MM.1S (cell line): ENCODE results near the gene MRPL30.
A peak's percentile ranks its signal among the peaks of the same experiment; 100 is the strongest.

Experiments
- DNase-seq: peaks from one replicate; pipeline ENCODE4 v3.0.0-alpha.2; 2015
- H2AFZ ChIP-seq: fragments of 300-600 bp; sonication (generic); 2 replicates; pipeline ENCODE4 v1.6.0; 2016; ENCODE audit warnings: antibody characterized with exemption, low read length
- H3F3A ChIP-seq: fragments of 300-600 bp; sonication (generic); 2 replicates; pipeline ENCODE4 v1.6.1; 2016; ENCODE audit warnings: mild to moderate bottlenecking, antibody characterized with exemption, low read length, moderate library complexity, mixed read lengths; ENCODE audit not compliant: insufficient read depth
- H3K27ac ChIP-seq: fragments of 300-600 bp; sonication (generic); 2 replicates; pipeline ENCODE4 v1.5.1; 2016; ENCODE audit warnings: mild to moderate bottlenecking, low read length
- H3K27me3 ChIP-seq: fragments of 300-600 bp; sonication (generic); replicated peaks from 2 replicates; pipeline ENCODE4 v1.6.0; 2016; ENCODE audit warnings: low read length; ENCODE audit not compliant: insufficient read depth
- H3K36me3 ChIP-seq: fragments of 300-600 bp; sonication (generic); replicated peaks from 2 replicates; pipeline ENCODE4 v1.6.1; 2016; ENCODE audit warnings: mild to moderate bottlenecking, low read length, mixed read lengths; ENCODE audit not compliant: insufficient read depth
- H3K4me1 ChIP-seq: fragments of 300-600 bp; sonication (generic); 2 replicates; pipeline ENCODE4 v1.6.1; 2016; ENCODE audit warnings: low read length, mixed read lengths
- H3K4me2 ChIP-seq: fragments of 300-600 bp; sonication (generic); 2 replicates; pipeline ENCODE4 v1.6.0; 2016; ENCODE audit warnings: low read depth, low read length
- H3K4me3 ChIP-seq: fragments of 300-600 bp; sonication (generic); 2 replicates; pipeline ENCODE4 v1.5.1; 2016; ENCODE audit warnings: low read length, mixed read lengths
- H3K79me2 ChIP-seq: fragments of 300-600 bp; sonication (generic); 2 replicates; pipeline ENCODE4 v1.6.1; 2016; ENCODE audit warnings: mixed run types, low read length, mixed read lengths
- H3K9ac ChIP-seq: fragments of 300-600 bp; sonication (generic); 2 replicates; pipeline ENCODE4 v1.6.1; 2016; ENCODE audit warnings: low read length, mixed read lengths
- H3K9me2 ChIP-seq: fragments of 300-600 bp; sonication (generic); replicated peaks from 2 replicates; pipeline ENCODE4 v1.6.1; 2016; ENCODE audit warnings: mild to moderate bottlenecking, low read length, mixed read lengths; ENCODE audit not compliant: insufficient read depth
- H3K9me3 ChIP-seq: fragments of 300-600 bp; sonication (generic); replicated peaks from 2 replicates; pipeline ENCODE4 v1.6.1; 2016; ENCODE audit warnings: mild to moderate bottlenecking, low read length, mixed read lengths; ENCODE audit not compliant: insufficient read depth
- H4K20me1 ChIP-seq: fragments of 300-600 bp; sonication (generic); 2 replicates; pipeline ENCODE4 v1.6.1; 2016; ENCODE audit warnings: mild to moderate bottlenecking, low read length, moderate library complexity, mixed read lengths; ENCODE audit not compliant: insufficient read depth
- CTCF ChIP-seq: fragments of 300-600 bp; sonication (generic); IDR thresholded peaks from 2 replicates; pipeline ENCODE4 v1.5.1; 2016; ENCODE audit warnings: antibody characterized with exemption, low read length, mixed read lengths
- EZH2 ChIP-seq: fragments of 300-600 bp; sonication (generic); optimal IDR thresholded peaks from 2 replicates; pipeline ENCODE3; 2017; ENCODE audit warnings: low read depth, mild to moderate bottlenecking, antibody characterized with exemption, low read length, mixed read lengths
- EZH2phosphoT487 ChIP-seq: fragments of 300-600 bp; sonication (generic); IDR thresholded peaks from 2 replicates; pipeline ENCODE4 v1.6.1; 2018; ENCODE audit warnings: antibody characterized with exemption, low read length

MRPL30 gene

GRCh38 chr2:99154643-99155536 is 26.1 kb upstream of the MRPL30 start, which contains the start of the genes LIPT1 and TSGA10:
Gene LIPT1, plus strand, starts transcription at chr2:99154967. Its CDS starts 6,991 bp downstream, at chr2:99161958.
Gene TSGA10, minus strand, starts transcription at chr2:99154942. Its CDS starts 45,503 bp downstream, at chr2:99109439.
- peaks cover 14% of the 10 kb centered on the region for H3K4me1 ChIP-seq
- peak within 1 kb of the TSS; percentile 77 for H3K4me3 ChIP-seq
- H3K27ac ChIP-seq: peak within 1 kb of the TSS; percentile 78
- no peaks in the 10 kb centered on the region for H3K9me3 ChIP-seq
- H4K20me1 ChIP-seq: no peaks in the 10 kb centered on the region
- TF ChIP-seq EZH2: no peak
- peak; percentile 29 for TF ChIP-seq CTCF
- no peak for TF ChIP-seq EZH2phosphoT487
- peak within 1 kb of the TSS; percentile 84 for H3K9ac ChIP-seq
- H2AFZ ChIP-seq: peak within 1 kb of the TSS; percentile 49
- no peaks in the 10 kb centered on the region for H3K27me3 ChIP-seq
- no peaks in the 10 kb centered on the region for H3K36me3 ChIP-seq
- DNase-seq: peak; percentile 97
- peak within 1 kb of the TSS; percentile 96 for H3K4me2 ChIP-seq
- H3K79me2 ChIP-seq: peaks cover 20% of the 10 kb centered on the region; the same call in 1 of the 2 replicates
- H3K9me2 ChIP-seq: no peaks in the 10 kb centered on the region
- H3F3A ChIP-seq: peaks cover 5% of the 10 kb centered on the region; the same call in 1 of the 2 replicates

GRCh38 chr2:99156891-99157290 is 24.1 kb upstream of the MRPL30 start:
- Histone ChIP-seq H3K27ac (no peak overlapping the region), H3F3A (peaks cover 5% of the 10 kb centered on the region; the same call in 1 of the 2 replicates), H3K27me3 (no peaks in the 10 kb centered on the region), H3K4me3 (no peak overlapping the region), H3K4me1 (peaks cover 14% of the 10 kb centered on the region), H2AFZ (no peak overlapping the region), H4K20me1 (no peaks in the 10 kb centered on the region), H3K79me2 (peaks cover 20% of the 10 kb centered on the region; the same call in 1 of the 2 replicates), H3K36me3 (no peaks in the 10 kb centered on the region), H3K9me2 (no peaks in the 10 kb centered on the region), H3K9ac (no peak overlapping the region), H3K4me2 (no peak overlapping the region), H3K9me3 (no peaks in the 10 kb centered on the region)
- no peak for DNase-seq
- TF ChIP-seq EZH2 (no peak), CTCF (no peak), EZH2phosphoT487 (no peak)

GRCh38 chr2:99158599-99158998 is 22.4 kb upstream of the MRPL30 start:
- H3K27ac ChIP-seq: no peak overlapping the region
- H3K4me3 ChIP-seq: no peak overlapping the region
- no peaks in the 10 kb centered on the region for H3K36me3 ChIP-seq
- no peak overlapping the region for H3K9ac ChIP-seq
- H2AFZ ChIP-seq: no peak overlapping the region
- TF ChIP-seq CTCF: peak; percentile 10; the same call in 1 of the 2 replicates
- TF ChIP-seq EZH2phosphoT487: no peak
- no peaks in the 10 kb centered on the region for H3K27me3 ChIP-seq
- no peak for DNase-seq
- H3K79me2 ChIP-seq: peaks cover 19% of the 10 kb centered on the region; the same call in 1 of the 2 replicates
- peaks cover 10% of the 10 kb centered on the region for H3K4me1 ChIP-seq
- no peaks in the 10 kb centered on the region for H3K9me3 ChIP-seq
- peaks cover 5% of the 10 kb centered on the region; the same call in 1 of the 2 replicates for H3F3A ChIP-seq
- H3K4me2 ChIP-seq: no peak overlapping the region
- no peaks in the 10 kb centered on the region for H4K20me1 ChIP-seq
- no peaks in the 10 kb centered on the region for H3K9me2 ChIP-seq
